WTC11 (cell line): ENCODE results near the gene XIRP2.

Experiments used
- CTCF ChIP-seq: fragments of 200-600 bp; IDR thresholded peaks from 2 replicates; pipeline ENCODE4 v1.8.0; 2022; ENCODE audit warnings: antibody characterized with exemption
- FOXJ3 ChIP-seq: sonication (generic); formaldehyde crosslinking; IDR thresholded peaks from 2 replicates; pipeline ENCODE4 v1.9.0; 2021; ENCODE audit warnings: missing genetic modification reagents, mild to moderate bottlenecking, borderline replicate concordance
- GABPB1 ChIP-seq: sonication (generic); formaldehyde crosslinking; IDR thresholded peaks from 2 replicates; pipeline ENCODE4 v1.8.1; 2023; ENCODE audit warnings: mild to moderate bottlenecking, missing genetic modification reagents
- JUN ChIP-seq: sonication (generic); formaldehyde crosslinking; IDR thresholded peaks from 2 replicates; pipeline ENCODE4 v1.8.0; 2023; ENCODE audit warnings: mild to moderate bottlenecking, missing genetic modification reagents
- NR2C2 ChIP-seq: sonication (generic); formaldehyde crosslinking; IDR thresholded peaks from 2 replicates; pipeline ENCODE4 v1.8.0; 2022; ENCODE audit warnings: mild to moderate bottlenecking, missing genetic modification reagents
- PRDM15 ChIP-seq: sonication (generic); formaldehyde crosslinking; IDR thresholded peaks from 2 replicates; pipeline ENCODE4 v1.8.0; 2022; ENCODE audit warnings: missing genetic modification reagents
- ZNF138 ChIP-seq: sonication (generic); formaldehyde crosslinking; conservative IDR thresholded peaks from 2 replicates; pipeline ENCODE4 v1.8.1; 2022; ENCODE audit warnings: mild to moderate bottlenecking, moderate library complexity, missing genetic modification reagents

- TF ChIP-seq CTCF (no peak), JUN (no peak), PRDM15 (CRISPR knock-in tag) (no peak), ZNF138 (CRISPR knock-in tag) (no peak), GABPB1 (CRISPR knock-in tag) (no peak), FOXJ3 (no peak), NR2C2 (no peak)
Observed at GRCh38 chr2:166944909-166945308, 56.6 kb downstream of the XIRP2 start.
